Small intestine (tissue), 7 donors: ENCODE measurements around the gene GAS7. TPM values are rescaled to one million over a fixed set of nuclear protein-coding genes. Genes with fewer than 3 reads are reported as not detected.

ENCODE experiments used
- DNase-seq, 2 donors: peaks; one replicate each; pipeline versions ENCODE4 v3.0.0 to v3.0.0-alpha.2; 2013
- FAIRE-seq: peaks from 2 replicates; lab custom pipeline; 2012; peaks lifted over from hg19 to GRCh38; lab: Jason Lieb, UNC
- H3K27ac ChIP-seq, 3 donors: one replicate each; pipeline ENCODE4 v1.5.1; 2013; ENCODE audit warnings: low read length in 2 of 3, mild to moderate bottlenecking in 2 of 3, control low read depth in 1 of 3, inconsistent platforms in 1 of 3, low read depth in 1 of 3, moderate library complexity in 1 of 3
- H3K27me3 ChIP-seq, 3 donors: one replicate each; pipeline ENCODE4 v1.6.1; 2013; ENCODE audit warnings: low read length in 3 of 3, inconsistent platforms in 1 of 3; ENCODE audit not compliant: control insufficient read depth in 3 of 3, insufficient read depth in 3 of 3
- H3K36me3 ChIP-seq, 3 donors: one replicate each; pipeline ENCODE4 v1.6.1; 2013; ENCODE audit warnings: low read length in 3 of 3, inconsistent platforms in 1 of 3, low read depth in 1 of 3, mild to moderate bottlenecking in 1 of 3, moderate library complexity in 1 of 3; ENCODE audit not compliant: control insufficient read depth in 3 of 3, insufficient read depth in 2 of 3
- H3K4me1 ChIP-seq, 3 donors: one replicate each; pipeline ENCODE4 v1.6.1; 2013; ENCODE audit warnings: low read length in 2 of 3, inconsistent platforms in 1 of 3, low read depth in 1 of 3, mild to moderate bottlenecking in 1 of 3, moderate library complexity in 1 of 3; ENCODE audit not compliant: control insufficient read depth in 3 of 3, insufficient read depth in 2 of 3
- H3K4me3 ChIP-seq, 3 donors: one replicate each; pipeline ENCODE4 v1.5.1; 2013; ENCODE audit warnings: low read length in 3 of 3, control low read depth in 1 of 3, inconsistent platforms in 1 of 3, low read depth in 1 of 3, mild to moderate bottlenecking in 1 of 3, moderate library complexity in 1 of 3
- H3K9me3 ChIP-seq, 2 donors: one replicate each; pipeline ENCODE4 v1.6.1; 2013; ENCODE audit warnings: low read depth in 1 of 2, low read length in 1 of 2; ENCODE audit not compliant: control insufficient read depth in 2 of 2, insufficient read depth in 1 of 2
- WGBS, 3 donors: extraction: QIAGEN DNeasy Blood & Tissue Kit; methylation state at CpG; one replicate each; pipeline ENCODE4 v1.1.7; 2013; 5-methylcytosine and 5-hydroxymethylcytosine counted together
- polyA plus RNA-seq, 4 donors: library from polyadenylated mRNA; stranded (reverse) in 3 of 4; unstranded in 1 of 4; fragments of 200-250 nt in 3 of 4; fragments of 120-200 nt in 1 of 4; gene quantifications; one replicate each; pipeline versions ENCODE4 v1.2.1 to v1.2.3, GENCODE V29; 2013
- donor health status: healthy with polysubstance abuse.
- donor health status: control.
- donor health status: control.
- donor health status: Bipolar disorder and iron deficiency.
- donor health status: healthy.

GAS7 gene
- polyA plus RNA-seq, 4 donors, result 1.1 to 14.9 (median 5.9) TPM

- DNase-seq (no peak), FAIRE-seq (no peak)
- Histone ChIP-seq H3K27me3 (no peaks in the 10 kb centered on the region), H3K27ac (peak overlapping the region in 2 of 3 donors; percentile 68 to 91), H3K36me3 (no peaks in the 10 kb centered on the region), H3K4me1 (peaks cover 0 to 49% (median 7%) of the 10 kb centered on the region in 3 donors), H3K4me3 (no peak overlapping the region), H3K9me3 (no peaks in the 10 kb centered on the region)
- WGBS, 3 donors, result 77 to 81% (median 81%) methylated on average over 4 of the region's 4 CpGs
Measured at GRCh38 chr17:10115536-10115932, 82.9 kb downstream of the GAS7 start.

DNA sequence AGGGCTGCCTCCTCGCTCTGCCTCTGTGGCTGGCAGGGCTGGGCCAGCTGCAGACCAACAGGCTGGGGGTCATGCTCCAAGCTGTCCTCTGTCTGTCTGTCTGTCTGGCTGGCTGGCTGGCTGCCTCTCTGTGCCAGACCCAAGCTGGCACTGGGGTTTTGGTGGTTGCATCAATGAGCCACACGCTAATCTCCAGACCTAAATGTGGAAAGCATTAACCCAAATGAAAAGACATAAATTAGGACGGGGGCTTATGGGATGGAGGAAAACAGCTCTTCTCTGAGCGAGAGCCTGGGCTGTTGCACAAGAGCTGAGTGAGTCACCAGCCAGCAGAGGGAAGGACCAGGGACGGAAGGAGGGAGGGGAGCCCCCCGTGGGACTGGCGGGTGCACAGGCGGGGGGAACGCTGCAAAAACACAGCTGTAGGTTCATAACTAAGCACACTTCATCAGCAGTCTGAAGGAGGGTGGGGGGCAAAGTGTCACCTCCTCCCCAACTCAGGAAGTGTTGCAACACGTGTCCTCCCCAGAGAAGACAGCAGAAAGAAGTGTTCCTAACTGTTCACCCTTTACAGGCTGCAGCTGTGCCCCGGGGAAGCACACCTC lies 83.4 kb downstream of the GAS7 start:
- DNase-seq (peak; percentile 20 to 90), FAIRE-seq (no peak)
- Histone ChIP-seq H3K27me3 (no peaks in the 10 kb centered on the region), H3K27ac (peak overlapping the region in 2 of 3 donors; percentile 86 to 91), H3K4me3 (no peak overlapping the region), H3K9me3 (no peaks in the 10 kb centered on the region), H3K4me1 (peaks cover 0 to 46% (median 7%) of the 10 kb centered on the region in 3 donors), H3K36me3 (no peaks in the 10 kb centered on the region)
- WGBS, 3 donors, result 3 to 7% (median 6%) methylated on average over 10 to 11 of the region's 11 CpGs

DNA sequence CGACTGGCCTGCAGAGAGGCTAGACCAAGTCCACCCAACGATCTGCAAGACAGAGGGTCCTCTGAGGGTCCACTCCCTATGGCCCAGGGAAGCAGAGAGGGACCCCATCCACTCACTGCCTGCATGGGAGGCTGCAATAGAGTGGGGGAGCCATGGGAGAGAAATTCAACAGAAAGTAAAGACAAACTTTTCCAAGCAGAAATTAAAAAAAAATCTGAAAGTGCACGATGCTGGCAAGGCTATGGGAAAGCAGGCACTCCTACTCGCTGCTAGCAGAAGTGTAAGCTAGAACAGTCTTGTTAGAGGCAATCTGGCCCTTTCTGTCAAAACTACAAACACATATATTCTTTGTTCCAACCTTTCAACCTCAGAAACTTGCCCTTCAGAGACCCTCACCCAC lies 85.4 kb downstream of the GAS7 start:
- no peak for DNase-seq
- FAIRE-seq, result no peak
- Histone ChIP-seq H3K36me3 (no peaks in the 10 kb centered on the region), H3K27ac (no peak overlapping the region), H3K27me3 (no peaks in the 10 kb centered on the region), H3K4me1 (peaks cover 0 to 38% (median 0%) of the 10 kb centered on the region in 3 donors), H3K9me3 (no peaks in the 10 kb centered on the region), H3K4me3 (no peak overlapping the region)
- WGBS, 3 donors, result 62 to 76% (median 68%) methylated on average over 4 of the region's 4 CpGs

DNA sequence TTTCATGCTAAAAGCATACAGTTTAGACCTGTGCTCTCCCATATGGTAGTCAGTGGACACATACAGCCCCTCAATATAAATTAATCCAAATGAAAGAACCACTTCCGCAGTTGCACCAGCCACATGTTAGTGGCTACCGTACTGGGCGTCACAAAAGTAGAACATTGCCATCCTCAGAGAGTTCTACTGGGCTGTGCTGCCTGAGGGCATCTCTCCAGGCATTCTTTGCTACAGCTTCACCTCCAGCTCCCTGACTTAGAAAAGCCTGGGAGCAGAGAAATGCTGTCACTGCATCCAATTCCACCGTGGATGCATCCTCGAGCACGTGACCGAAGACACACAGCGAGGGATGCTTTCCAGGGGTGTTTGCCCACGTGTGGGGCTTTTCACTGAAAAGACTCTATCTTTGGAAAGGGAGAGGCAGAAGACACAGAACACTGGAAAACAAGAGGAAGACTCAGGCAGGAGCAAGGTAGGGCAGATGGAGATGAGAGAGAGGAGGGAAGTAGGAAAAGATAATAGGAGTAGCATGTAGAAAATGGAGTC lies 86.4 kb downstream of the GAS7 start:
- WGBS, 3 donors, result 88 to 90% (median 89%) methylated on average over 9 of the region's 9 CpGs
- FAIRE-seq, result no peak

GRCh38 chr17:10109146-10109545 lies 89.3 kb downstream of the GAS7 start:
- FAIRE-seq (no peak), DNase-seq (no peak)
- no peaks in the 10 kb centered on the region for H3K27me3 ChIP-seq
- peaks cover 0 to 10% (median 0%) of the 10 kb centered on the region in 3 donors for H3K4me1 ChIP-seq
- no peaks in the 10 kb centered on the region for H3K9me3 ChIP-seq
- peaks cover 0 to 3% (median 0%) of the 10 kb centered on the region in 3 donors for H3K36me3 ChIP-seq
- no peak overlapping the region for H3K4me3 ChIP-seq
- H3K27ac ChIP-seq, result no peak overlapping the region
- WGBS, 3 donors, result 64 to 75% (median 65%) methylated on average over 4 of the region's 4 CpGs

More for the DNA sequence above, 86.4 kb downstream of the GAS7 start:
- Histone ChIP-seq H3K27ac (no peak overlapping the region), H3K4me1 (peaks cover 0 to 29% (median 0%) of the 10 kb centered on the region in 3 donors), H3K27me3 (no peaks in the 10 kb centered on the region), H3K9me3 (no peaks in the 10 kb centered on the region), H3K36me3 (peaks cover 0 to 3% (median 0%) of the 10 kb centered on the region in 3 donors), H3K4me3 (no peak overlapping the region)
- no peak for DNase-seq

DNA sequence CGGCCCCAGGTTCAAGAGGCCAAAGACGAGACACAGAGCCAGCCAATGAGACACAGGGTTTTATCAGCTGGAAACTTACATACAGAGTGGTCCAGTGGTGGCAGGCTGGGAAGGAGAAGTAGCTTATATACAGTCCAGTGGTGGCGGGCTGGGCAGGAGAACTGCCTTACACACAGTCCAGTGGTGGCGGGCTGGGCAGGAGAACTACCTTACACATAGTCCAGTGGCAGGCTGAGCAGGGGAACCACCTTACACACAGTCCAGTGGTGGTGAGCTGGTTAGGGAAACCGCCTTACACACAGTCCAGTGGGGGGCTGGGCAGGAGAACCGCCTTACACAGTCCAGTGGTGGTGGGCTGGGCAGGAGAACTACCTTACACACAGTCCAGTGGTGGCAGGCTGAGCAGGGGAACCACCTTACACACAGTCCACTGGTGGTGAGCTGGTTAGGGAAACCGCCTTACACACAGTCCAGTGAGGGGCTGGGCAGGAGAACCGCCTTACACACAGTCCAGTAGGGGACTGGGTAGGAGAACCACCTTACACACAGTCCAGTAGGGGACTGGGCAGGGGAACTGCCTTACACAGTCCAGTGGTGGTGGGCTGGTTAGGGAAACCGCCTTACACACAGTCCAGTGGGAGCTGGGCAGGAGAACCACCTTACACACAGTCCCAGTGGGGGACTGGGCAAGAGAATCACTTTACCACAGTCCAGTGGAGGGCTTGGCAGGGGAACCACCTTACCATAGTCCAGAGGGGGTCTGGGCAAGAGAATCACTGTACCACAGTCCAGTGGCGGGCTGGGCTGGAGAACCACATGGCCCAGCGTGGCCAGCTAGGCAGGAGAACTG lies 90.9 kb downstream of the GAS7 start:
- DNase-seq (no peak), FAIRE-seq (no peak)
- Histone ChIP-seq H3K36me3 (peaks cover 0 to 3% (median 0%) of the 10 kb centered on the region in 3 donors), H3K9me3 (no peaks in the 10 kb centered on the region), H3K4me3 (no peak overlapping the region), H3K4me1 (peaks cover 0 to 7% (median 0%) of the 10 kb centered on the region in 3 donors), H3K27ac (no peak overlapping the region), H3K27me3 (no peaks in the 10 kb centered on the region)
- 80 to 82% (median 81%) methylated on average over 11 of the region's 11 CpGs for WGBS, 3 donors

DNA sequence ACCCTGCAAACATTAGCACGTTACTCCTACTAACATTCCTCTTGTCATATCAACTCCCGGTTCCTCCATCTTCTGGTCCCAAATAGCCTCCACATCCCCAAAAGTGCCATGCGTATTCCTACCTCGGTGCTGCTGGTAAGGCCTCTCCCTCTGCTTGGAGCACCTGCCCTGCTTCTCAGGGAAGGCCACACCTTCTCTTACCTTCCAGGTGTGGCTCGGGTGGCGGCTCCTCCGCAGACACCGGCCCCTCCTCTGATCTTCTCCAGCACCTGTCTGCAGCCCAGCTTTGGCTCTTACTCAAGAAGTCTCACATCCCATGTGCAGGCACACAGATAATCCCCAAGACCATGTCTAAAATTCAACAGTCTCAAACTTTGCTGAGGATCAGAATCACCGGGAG lies 92.3 kb downstream of the GAS7 start:
- WGBS, 3 donors, result 46 to 69% (median 55%) methylated on average over 9 of the region's 9 CpGs
- Histone ChIP-seq H3K27ac (peak overlapping the region in 2 of 3 donors; percentile 32 to 37), H3K4me3 (no peak overlapping the region), H3K36me3 (peaks cover 0 to 3% (median 0%) of the 10 kb centered on the region in 3 donors), H3K4me1 (peaks cover 0 to 7% (median 0%) of the 10 kb centered on the region in 3 donors), H3K27me3 (no peaks in the 10 kb centered on the region), H3K9me3 (no peaks in the 10 kb centered on the region)
- no peak for FAIRE-seq
- peak in 1 of 2 donors; percentile 25 for DNase-seq

DNA sequence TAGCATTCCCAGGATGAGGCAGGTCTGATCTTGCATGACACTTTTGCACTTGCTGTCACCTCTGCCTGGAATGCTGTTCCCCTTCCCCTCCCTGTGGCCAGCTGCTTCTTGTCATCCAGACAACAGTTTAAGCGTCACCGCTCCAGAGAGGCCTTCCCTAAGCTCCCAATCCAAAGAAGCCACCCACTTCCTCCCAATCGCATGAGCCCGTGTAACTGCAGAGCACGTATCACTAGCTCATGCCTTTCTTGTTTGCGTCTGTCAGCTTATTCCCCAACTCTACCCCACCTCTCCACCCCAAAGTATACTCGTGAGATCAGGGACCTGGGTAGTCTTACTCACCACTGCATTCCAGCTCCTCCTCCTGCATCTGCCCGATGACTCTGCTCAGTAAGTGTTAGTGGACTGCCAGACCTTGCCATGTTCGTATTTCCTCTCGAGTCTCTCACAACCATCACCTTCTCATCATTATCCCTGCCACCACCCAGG lies 92.8 kb downstream of the GAS7 start:
- FAIRE-seq (no peak), DNase-seq (peak in 1 of 2 donors; percentile 36)
- Histone ChIP-seq H3K4me1 (peaks cover 0 to 7% (median 0%) of the 10 kb centered on the region in 3 donors), H3K36me3 (peaks cover 0 to 3% (median 0%) of the 10 kb centered on the region in 3 donors), H3K27me3 (no peaks in the 10 kb centered on the region), H3K4me3 (no peak overlapping the region), H3K9me3 (no peaks in the 10 kb centered on the region), H3K27ac (peak overlapping the region in 2 of 3 donors; percentile 32 to 37)
- WGBS, 3 donors, result 56 to 77% (median 69%) methylated on average over 10 of the region's 10 CpGs
